GM12872 (cell line): ENCODE measurements around the gene RAB26.

Source experiments
- TF ChIP-seq, protein P1 (sequence below): IDR thresholded peaks from 3 replicates; pipeline ENCODE4 v1.5.1; 2011; ENCODE audit warnings: low read depth, mild to moderate bottlenecking, low read length, moderate library complexity; ENCODE audit not compliant: insufficient read depth

Gene RAB26

DNA sequence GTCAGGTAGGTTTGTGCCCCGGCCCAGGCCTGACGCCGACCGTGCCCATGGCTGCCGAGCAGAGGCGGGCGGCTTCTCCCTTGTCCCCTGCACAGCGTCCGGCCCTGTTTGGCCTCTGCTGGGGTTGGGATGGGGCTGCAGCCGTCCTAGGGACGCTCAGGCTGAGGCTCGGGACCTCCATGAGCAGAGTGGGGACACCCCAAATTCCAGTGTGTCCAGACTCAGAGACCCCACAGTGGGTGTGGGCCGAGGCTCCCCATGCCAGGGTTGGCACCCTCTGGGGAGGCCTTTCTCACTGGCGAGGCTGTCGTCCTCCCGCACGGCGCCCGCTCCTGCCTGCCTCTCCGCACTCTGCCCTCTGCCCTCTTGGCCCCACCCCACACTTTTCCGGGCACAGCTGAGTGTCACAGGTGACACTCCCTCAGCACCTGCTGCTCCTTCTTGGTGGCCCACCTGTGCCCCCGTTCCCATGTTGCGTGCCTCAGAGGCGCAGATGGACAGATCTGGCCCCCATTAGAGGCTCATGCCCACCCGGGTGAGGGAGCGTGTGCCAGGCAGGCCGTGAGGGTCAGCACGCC, 23.3 kb downstream of the RAB26 start:
- TF ChIP-seq, protein P1, sequence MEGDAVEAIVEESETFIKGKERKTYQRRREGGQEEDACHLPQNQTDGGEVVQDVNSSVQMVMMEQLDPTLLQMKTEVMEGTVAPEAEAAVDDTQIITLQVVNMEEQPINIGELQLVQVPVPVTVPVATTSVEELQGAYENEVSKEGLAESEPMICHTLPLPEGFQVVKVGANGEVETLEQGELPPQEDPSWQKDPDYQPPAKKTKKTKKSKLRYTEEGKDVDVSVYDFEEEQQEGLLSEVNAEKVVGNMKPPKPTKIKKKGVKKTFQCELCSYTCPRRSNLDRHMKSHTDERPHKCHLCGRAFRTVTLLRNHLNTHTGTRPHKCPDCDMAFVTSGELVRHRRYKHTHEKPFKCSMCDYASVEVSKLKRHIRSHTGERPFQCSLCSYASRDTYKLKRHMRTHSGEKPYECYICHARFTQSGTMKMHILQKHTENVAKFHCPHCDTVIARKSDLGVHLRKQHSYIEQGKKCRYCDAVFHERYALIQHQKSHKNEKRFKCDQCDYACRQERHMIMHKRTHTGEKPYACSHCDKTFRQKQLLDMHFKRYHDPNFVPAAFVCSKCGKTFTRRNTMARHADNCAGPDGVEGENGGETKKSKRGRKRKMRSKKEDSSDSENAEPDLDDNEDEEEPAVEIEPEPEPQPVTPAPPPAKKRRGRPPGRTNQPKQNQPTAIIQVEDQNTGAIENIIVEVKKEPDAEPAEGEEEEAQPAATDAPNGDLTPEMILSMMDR = no peak

DNA sequence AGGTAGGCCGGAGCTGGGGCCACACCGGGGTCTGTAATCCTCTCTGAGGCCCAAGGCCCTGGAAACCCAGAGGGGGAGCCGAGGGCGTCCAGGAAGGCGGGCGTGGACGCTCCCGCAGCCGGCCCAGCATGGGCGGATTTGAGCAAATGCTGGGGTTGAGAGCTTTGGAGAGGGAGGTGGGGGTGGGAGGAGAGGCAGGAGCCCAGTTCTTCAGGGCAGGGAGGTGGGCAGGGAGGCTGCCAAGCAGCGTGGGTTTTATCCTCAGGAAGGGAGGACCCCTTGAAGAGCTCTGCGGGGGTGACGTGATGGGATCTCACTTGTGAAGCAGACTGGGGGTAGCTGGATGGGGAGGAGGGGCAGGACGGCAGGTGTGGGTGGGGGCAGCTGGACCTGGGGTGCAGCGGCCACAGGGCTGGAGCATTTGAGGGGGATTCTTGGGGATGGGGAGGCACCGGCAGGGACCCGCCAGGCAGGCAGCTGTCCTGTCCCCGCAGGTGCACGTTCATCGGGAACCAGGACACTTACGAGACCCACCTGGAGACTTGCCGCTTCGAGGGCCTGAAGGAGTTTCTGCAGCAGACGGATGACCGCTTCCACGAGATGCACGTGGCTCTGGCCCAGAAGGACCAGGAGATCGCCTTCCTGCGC, 24.4 kb downstream of the RAB26 start:
- TF ChIP-seq, protein P1 = no peak

DNA sequence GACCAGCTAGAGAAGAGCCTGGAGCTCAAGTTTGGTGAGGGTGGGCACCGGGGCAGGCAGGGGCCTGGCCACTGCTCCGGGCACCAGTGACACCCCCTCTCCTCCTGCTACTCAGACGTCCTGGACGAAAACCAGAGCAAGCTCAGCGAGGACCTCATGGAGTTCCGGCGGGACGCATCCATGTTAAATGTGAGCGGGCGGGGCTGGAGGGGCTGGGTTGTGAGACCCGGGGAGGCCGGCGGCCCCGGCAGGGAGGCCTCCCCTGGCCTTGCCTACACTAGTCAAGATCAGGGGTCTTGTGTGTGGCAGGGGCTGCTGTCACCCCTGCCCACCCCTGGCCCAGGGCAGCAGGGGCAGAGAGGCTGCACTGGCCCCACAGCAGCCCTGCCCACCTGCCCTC, 24.9 kb downstream of the RAB26 start:
- TF ChIP-seq, protein P1 = no peak

DNA sequence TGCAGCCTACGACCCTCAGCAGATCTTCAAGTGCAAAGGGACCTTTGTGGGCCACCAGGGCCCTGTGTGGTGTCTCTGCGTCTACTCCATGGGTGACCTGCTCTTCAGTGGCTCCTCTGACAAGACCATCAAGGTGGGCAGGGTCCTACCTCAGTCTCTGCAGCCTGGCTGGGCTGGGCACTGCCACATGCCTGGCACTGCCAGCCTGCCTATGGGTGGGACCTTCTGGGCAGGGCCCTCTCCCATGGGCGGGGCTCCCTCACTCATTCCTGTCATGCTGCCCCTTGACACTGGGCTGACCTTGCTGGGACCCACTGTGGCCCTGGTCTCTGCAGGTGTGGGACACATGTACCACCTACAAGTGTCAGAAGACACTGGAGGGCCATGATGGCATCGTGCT, 25.5 kb downstream of the RAB26 start:
- TF ChIP-seq, protein P1 = no peak

DNA sequence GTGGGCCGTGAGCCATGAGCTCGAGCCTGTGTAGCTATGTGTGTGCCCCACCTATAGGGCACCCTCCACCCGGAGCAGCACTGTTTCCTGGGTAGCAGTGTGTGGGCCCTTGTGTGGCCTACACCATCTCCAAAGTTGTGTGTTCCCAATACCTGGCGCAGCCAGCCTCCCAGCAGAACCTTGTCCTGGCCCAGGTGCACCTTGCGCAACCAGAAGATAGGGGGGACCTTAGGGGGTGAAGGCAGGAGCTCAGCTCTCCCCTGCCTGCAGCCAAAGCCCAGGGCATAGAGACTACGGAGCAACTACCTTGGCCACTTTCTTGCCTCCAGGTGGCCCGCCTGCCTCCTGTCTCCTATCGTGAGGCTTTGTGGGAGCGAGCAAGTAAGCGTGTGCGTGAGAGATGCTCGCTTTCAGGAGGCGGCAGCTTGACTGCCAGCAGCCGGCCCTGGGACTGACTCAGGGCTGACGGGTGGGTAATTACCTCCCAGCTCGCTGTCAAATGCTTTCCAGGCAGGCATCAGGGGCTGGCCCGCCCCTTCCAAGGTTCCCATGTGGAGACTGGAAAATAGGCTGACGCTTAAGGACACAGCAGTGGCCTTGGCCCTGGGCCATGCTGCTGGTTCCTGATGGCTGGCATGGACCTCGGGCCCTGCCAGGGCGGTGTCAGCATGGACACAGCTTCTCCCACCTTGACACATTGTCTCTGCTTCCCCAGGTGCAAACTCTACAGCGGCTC, 26.1 kb downstream of the RAB26 start:
- TF ChIP-seq, protein P1 = no peak

DNA sequence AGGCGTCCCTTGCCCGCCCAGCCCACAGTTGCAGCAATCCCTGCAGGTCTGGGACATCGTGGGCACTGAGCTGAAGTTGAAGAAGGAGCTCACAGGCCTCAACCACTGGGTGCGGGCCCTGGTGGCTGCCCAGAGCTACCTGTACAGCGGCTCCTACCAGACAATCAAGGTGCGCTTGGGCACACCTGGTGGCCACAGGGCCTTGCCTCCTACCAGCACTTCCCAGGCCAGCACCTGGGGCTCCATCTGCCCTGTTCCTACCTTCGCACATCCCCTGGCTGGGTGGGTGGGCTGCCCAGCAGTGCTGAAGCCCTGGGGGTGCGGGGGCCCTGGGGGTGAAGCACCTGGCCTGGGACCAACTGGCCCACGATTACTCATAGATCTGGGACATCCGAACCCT, 27.0 kb downstream of the RAB26 start:
- TF ChIP-seq, protein P1 = no peak

DNA sequence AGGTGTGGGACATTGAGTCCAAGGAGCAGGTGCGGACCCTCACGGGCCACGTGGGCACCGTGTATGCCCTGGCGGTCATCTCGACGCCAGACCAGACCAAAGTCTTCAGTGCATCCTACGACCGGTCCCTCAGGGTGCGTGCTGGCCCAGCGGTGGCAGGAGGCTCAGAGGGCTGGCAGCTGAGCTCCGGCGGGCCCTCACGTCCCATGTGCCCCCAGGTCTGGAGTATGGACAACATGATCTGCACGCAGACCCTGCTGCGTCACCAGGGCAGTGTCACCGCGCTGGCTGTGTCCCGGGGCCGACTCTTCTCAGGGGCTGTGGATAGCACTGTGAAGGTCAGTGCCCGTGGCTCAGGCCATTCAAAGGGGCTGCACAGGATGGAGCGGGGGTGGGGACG, 27.6 kb downstream of the RAB26 start:
- TF ChIP-seq, protein P1 = no peak
